Measurements from ENCODE around the gene L1TD1. TPM values are rescaled to one million over a fixed set of nuclear protein-coding genes. Genes with fewer than 3 reads are reported as not detected.
A peak's percentile ranks its signal among the peaks of the same experiment; 100 is the strongest.

L1TD1 gene
- polyA plus RNA-seq, 1 donor (not counting 4 experiments of a cell fraction or from before 2014, with no cell fraction given): 0.24 TPM

GRCh38 chr1:62209931-62210595 is 15.4 kb downstream of the L1TD1 start:
- H3K9ac ChIP-seq (ENCODE audit: control insufficient read depth, extremely low read depth, insufficient read depth, low read length): no peak overlapping the region
- no peaks in the 10 kb centered on the region for H3K9me1 ChIP-seq (ENCODE audit: control insufficient read depth, extremely low read depth, insufficient read depth, low read length)
- peak in 1 of 3 experiments; percentile 33 for TF ChIP-seq CTCF (optimal IDR thresholded peaks at IDR 0.05 in 1 of 3, IDR thresholded peaks at IDR 0.05 in 1 of 3, conservative IDR thresholded peaks at IDR 0.05 in 1 of 3; ENCODE audit: extremely low read depth in 1 of 3, insufficient read depth in 2 of 3, low read length in 3 of 3)
- no peak for TF ChIP-seq EZH2 (IDR thresholded peaks at IDR 0.05; ENCODE audit: low read length)
- dilution Hi-C loops (cut with MboI; ENCODE audit: extremely low pct_ligation_motif_present, low sequenced_read_pairs): no loop called here
- H3K4me1 ChIP-seq (ENCODE audit: control insufficient read depth, extremely low read depth, insufficient read depth, low read length): peaks cover 8% of the 10 kb centered on the region
- no peaks in the 10 kb centered on the region for H3K27me3 ChIP-seq (ENCODE audit: control insufficient read depth, extremely low read depth, insufficient read depth, low read length)
- peak overlapping the region; percentile 8 for H3K4me2 ChIP-seq (ENCODE audit: control insufficient read depth, extremely low read depth, insufficient read depth, low read depth, low read length)
- H4K20me1 ChIP-seq (ENCODE audit: control insufficient read depth, extremely low read depth, insufficient read depth, low read length): no peaks in the 10 kb centered on the region
- peak; percentile 92 for FAIRE-seq
- no peaks in the 10 kb centered on the region for H3K36me3 ChIP-seq (ENCODE audit: control insufficient read depth in 2 of 2, extremely low read depth in 1 of 2, insufficient read depth in 2 of 2, low read length in 2 of 2)
- peaks cover 3% of the 10 kb centered on the region for H3K9me3 ChIP-seq (ENCODE audit: control insufficient read depth, low read depth, low read length)
- H2AFZ ChIP-seq (ENCODE audit: control insufficient read depth, low read length): no peak overlapping the region
- H3K27ac ChIP-seq (ENCODE audit: control insufficient read depth, insufficient read depth, low read length): no peak overlapping the region
- H3K4me3 ChIP-seq (ENCODE audit: control insufficient read depth in 2 of 3, extremely low read depth in 1 of 3, insufficient read depth in 2 of 3, low read depth in 1 of 3, low read length in 3 of 3): no peak overlapping the region
- no peaks in the 10 kb centered on the region for H3K79me2 ChIP-seq (ENCODE audit: control insufficient read depth, insufficient read depth, low read length)
- DNase-seq (ENCODE audit: low read depth, low spot score): peak; percentile 63

- no peaks in the 10 kb centered on the region for H3K27me3 ChIP-seq (ENCODE audit: control insufficient read depth, extremely low read depth, insufficient read depth, low read length)
- no peaks in the 10 kb centered on the region for H4K20me1 ChIP-seq (ENCODE audit: control insufficient read depth, extremely low read depth, insufficient read depth, low read length)
- no peaks in the 10 kb centered on the region for H3K36me3 ChIP-seq (ENCODE audit: control insufficient read depth in 2 of 2, extremely low read depth in 1 of 2, insufficient read depth in 2 of 2, low read length in 2 of 2)
- H3K4me1 ChIP-seq (ENCODE audit: control insufficient read depth, extremely low read depth, insufficient read depth, low read length): peaks cover 8% of the 10 kb centered on the region
- no peak overlapping the region for H3K4me3 ChIP-seq (ENCODE audit: control insufficient read depth in 2 of 3, extremely low read depth in 1 of 3, insufficient read depth in 2 of 3, low read depth in 1 of 3, low read length in 3 of 3)
- H3K79me2 ChIP-seq (ENCODE audit: control insufficient read depth, insufficient read depth, low read length): no peaks in the 10 kb centered on the region
- dilution Hi-C loops (cut with MboI; ENCODE audit: extremely low pct_ligation_motif_present, low sequenced_read_pairs): no loop called here
- TF ChIP-seq EZH2 (IDR thresholded peaks at IDR 0.05; ENCODE audit: low read length) (no peak), CTCF (optimal IDR thresholded peaks at IDR 0.05 in 1 of 3, IDR thresholded peaks at IDR 0.05 in 1 of 3, conservative IDR thresholded peaks at IDR 0.05 in 1 of 3; ENCODE audit: extremely low read depth in 1 of 3, insufficient read depth in 2 of 3, low read length in 3 of 3) (no peak)
- no peak overlapping the region for H2AFZ ChIP-seq (ENCODE audit: control insufficient read depth, low read length)
- no peak overlapping the region for H3K27ac ChIP-seq (ENCODE audit: control insufficient read depth, insufficient read depth, low read length)
- H3K9me3 ChIP-seq (ENCODE audit: control insufficient read depth, low read depth, low read length): peaks cover 3% of the 10 kb centered on the region
- no peak for DNase-seq (ENCODE audit: low read depth, low spot score)
- no peaks in the 10 kb centered on the region for H3K9me1 ChIP-seq (ENCODE audit: control insufficient read depth, extremely low read depth, insufficient read depth, low read length)
- H3K4me2 ChIP-seq (ENCODE audit: control insufficient read depth, extremely low read depth, insufficient read depth, low read depth, low read length): no peak overlapping the region
- no peak overlapping the region for H3K9ac ChIP-seq (ENCODE audit: control insufficient read depth, extremely low read depth, insufficient read depth, low read length)
- FAIRE-seq: peak; percentile 44
Observed at GRCh38 chr1:62210960-62211359, 16.3 kb downstream of the L1TD1 start.

All from keratinocyte (primary cell).